ENCODE results near the gene NAA38.
"Not testable (repeated sequence)": the region's sequence is repeated elsewhere in the genome, so short reads cannot be mapped to it uniquely, and the experiment has no call there.

DNA sequence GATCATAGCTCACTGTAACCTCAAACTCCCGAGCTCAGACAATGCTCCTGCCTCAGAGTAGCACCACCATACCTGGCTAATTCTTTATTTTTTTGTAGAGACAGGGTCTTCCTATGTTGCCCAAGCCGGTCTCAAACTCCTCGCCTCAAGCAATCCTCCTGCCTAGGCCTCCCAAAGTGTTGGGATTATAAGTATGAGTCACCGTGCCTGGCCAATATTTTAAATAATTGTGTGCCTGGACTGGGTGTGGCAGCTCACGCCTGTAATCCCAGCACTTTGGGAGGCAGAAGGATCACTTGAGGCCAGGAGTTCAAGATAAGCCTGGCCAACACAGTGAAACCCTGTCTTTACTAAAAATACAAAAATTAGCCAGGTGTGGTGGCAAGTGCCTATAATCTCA lies 7.0 kb upstream of the NAA38 start:
- not testable (repeated sequence) for TF ChIP-seq CTCF (IDR thresholded peaks at IDR 0.05 in 8 of 11, conservative IDR thresholded peaks at IDR 0.05 in 3 of 11); POLR2A (IDR thresholded peaks at IDR 0.05)
